GM20000 (cell line): ENCODE data around the gene GPR50.

Experiments
- DNase-seq: peaks from one replicate; pipeline ENCODE4 v3.0.0; 2012; ENCODE audit warnings: low spot score
- CTCF ChIP-seq: IDR thresholded peaks from 2 replicates; pipeline ENCODE4 v1.5.1; 2012; ENCODE audit warnings: mild to moderate bottlenecking, control low read depth; ENCODE audit errors: extremely low read depth, missing control alignments

GPR50 gene

DNA sequence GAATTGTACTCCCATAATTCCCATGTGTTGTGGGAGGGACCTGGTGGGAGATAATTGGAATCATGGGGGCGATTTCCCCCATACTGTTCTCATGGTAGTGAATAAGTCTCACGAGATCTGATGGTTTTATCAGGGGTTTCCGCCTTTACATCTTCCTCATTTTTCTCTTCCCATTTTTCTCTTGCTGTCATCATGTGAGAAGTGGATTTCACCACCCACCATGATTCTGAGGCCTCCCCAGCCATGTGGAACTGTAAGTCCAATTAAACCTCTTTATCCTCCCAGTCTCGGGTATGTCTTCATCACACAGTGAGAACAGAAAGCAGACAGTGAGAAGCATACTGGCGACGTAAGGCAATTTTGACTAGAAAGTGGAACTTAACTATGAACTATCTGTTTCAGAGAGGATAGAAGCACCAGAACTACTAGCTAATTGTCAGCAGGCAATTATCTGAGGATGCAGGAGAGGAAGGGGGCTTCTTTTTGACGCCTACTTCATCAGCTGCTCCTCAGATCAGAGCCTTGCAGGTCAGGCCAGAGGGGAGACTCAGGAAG lies 8.5 kb upstream of the GPR50 start:
- no peak for TF ChIP-seq CTCF

DNA sequence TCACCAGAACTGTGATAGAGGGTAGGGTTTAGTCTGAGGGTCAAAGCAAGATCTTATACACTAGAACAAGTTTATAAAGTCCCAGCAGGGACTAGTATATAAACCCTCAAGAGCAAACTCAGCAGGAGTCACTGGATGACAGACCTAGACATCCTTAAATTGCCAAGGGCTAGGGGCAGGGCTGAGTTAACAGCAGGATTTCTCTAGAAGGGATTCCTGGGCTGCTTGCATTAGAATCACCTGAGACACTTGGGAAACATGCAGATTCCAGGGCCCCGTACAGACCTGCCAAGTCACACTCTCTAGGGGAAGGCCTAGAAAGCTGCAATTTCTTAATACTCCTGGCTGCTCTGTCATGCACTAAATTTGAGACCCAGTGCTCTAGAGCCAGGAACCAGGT lies 6.6 kb upstream of the GPR50 start:
- no peak for DNase-seq
- TF ChIP-seq CTCF = no peak

More for the DNA sequence above, 8.5 kb upstream of the GPR50 start:
- no peak for DNase-seq

- no peak for TF ChIP-seq CTCF
- no peak for DNase-seq
Measured at GRCh38 chrX:151174581-151175282, 1.7 kb upstream of the GPR50 start.

DNA sequence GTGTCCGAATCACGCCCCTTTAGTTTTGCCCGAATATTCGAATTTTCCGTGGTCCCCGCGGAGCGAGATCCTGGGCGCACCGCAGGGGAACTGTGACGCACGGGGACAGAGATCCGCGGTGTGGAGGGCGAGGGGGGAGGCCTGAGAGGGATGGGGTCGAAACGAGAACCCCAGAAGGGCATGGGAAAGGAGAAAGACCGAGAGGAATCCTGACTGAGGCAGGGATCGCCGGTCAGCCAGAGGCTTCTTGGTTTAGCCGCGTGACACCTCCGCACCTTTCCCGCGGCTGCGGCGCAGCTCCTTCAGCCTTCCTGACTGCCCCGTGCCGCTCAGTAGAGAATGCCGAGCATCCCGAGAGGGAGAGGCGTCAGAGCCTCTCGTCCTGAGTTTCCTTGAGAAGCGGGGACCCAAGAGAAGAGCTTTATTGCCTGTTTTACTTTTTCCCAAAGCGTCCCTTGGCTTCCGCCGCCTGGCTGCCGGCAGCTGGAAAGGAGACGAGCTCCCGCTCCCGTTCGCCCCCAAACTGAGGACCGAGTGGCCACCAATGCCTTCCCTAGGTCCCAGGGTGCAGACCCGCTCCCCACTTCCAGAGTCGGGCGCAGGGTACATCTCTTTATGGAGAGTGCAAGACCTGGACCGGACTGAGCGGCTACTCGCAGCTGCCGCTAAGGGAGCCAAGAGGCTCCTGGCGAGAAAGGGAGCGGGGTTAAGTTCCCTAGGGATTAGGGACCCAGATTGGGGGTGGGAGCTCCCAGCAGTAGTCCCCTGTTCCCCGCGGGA lies 911 bp upstream of the GPR50 start:
- TF ChIP-seq CTCF = no peak
- no peak for DNase-seq

DNA sequence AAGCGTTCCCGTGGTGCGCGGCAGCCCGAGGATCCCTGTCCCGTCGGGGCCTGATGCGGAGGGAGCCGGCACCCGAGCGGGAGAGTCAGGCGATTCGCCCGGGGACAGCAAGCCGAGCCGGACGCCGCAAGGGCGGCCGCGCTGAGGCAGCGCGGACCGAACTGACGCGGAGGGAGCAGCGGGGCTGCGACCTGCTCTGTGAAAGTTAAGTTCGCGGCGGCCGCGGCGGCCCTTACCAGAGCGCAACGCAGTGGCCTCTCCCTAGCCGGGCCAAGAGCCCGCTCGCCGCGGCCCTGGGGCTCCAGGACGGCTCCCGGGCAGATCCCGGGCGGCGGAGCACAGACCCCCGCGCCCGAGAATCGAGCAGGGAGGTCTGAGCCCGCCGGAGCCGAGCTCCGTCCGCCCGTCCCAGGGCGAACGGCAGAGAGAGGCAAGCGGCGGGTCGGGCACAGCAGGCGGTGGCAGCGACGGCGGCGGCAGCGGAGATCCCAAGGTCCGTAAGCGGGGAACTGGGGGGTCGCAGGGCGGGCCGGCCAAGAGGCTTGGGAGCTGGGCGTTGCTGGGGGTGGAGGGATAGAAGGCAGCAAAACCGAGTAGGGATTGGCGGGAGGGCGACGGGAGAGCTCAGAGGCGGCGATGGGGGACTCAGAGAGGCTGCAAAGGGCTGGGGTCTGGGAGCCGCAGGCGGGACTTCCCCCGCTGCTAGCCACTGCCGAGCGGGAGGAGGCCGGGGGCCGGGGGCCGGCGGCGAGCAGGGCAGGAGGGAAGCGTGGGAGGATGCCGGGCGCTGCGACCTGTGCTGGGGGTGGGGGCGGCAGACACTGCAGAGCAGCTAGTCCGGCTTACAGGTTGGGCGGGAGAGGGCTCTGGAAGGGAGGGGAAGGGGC lies 1.0 kb downstream of the GPR50 start:
- TF ChIP-seq CTCF = no peak
- no peak for DNase-seq

- no peak for TF ChIP-seq CTCF
- DNase-seq = no peak
Measured at GRCh38 chrX:151178746-151179145, 2.4 kb downstream of the GPR50 start.
